ENCODE results near the gene LONRF3. TPM values are rescaled to one million over a fixed set of nuclear protein-coding genes. Genes with fewer than 3 reads are reported as not detected.
"Not testable (repeated sequence)": the region's sequence is repeated elsewhere in the genome, so short reads cannot be mapped to it uniquely, and the experiment has no call there.

Gene LONRF3
- total and polyA plus RNA-seq, 4 experiments from 2014 or later, result 2.5 to 10.6 (median 5.7) TPM

DNA sequence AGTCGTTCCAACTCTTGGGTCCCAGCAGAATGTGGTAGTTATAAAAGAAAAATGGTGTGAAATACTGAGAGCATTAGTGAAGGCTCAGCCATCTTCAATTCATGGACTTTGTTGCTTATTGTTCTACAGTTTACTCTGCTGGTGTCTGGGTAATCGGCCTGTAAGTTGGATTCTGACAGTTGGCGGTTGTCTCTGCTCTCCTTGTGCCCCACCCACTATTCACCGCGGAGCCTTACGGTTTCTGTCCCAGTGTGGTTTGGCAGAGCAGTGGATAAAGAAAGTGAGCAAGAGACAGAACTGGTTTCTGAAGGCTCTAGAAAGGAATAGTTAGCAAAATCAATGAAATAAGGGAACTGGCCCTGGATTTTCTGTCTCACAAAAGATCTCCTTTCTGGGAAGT lies 9.1 kb downstream of the LONRF3 start:
- Mint-ChIP-seq H3K4me3 (no peak overlapping the region), H3K27ac (no peak overlapping the region), H3K36me3 (peaks cover 26 to 33% of the 10 kb centered on the region in 2 donors), H3K4me1 (peaks cover 0 to 10% (median 5%) of the 10 kb centered on the region in 4 donors), H3K27me3 (no peaks in the 10 kb centered on the region), H3K9me3 (peaks cover 0 to 3% (median 0%) of the 10 kb centered on the region in 8 donors)
- Histone ChIP-seq H3K4me3 (ENCODE audit: low read length in 2 of 2) (no peak overlapping the region), H3K4me1 (ENCODE audit: insufficient read depth, low read length) (peaks cover 3% of the 10 kb centered on the region), H3K27ac (ENCODE audit: low read depth, low read length) (no peak overlapping the region), H3K27me3 (ENCODE audit: insufficient read depth, low read length) (no peaks in the 10 kb centered on the region), H3K9me3 (ENCODE audit: control insufficient read depth in 1 of 2, low read length in 2 of 2) (no peaks in the 10 kb centered on the region), H3K36me3 (ENCODE audit: insufficient read depth, low read length) (no peaks in the 10 kb centered on the region)
- no peak for DNase-seq
- intact Hi-C loops (cut with micrococcal nuclease), result no loop called here
- CTCF ChIA-PET (ENCODE audit: partially characterized antibody), result interaction anchor here (1.2 kb wide), 1 partner anchor 10 kb away, joined by 3 read pairs; no protein-coding TSS in a partner anchor
- POLR2A ChIA-PET (ENCODE audit: partially characterized antibody), result no interaction called here

DNA sequence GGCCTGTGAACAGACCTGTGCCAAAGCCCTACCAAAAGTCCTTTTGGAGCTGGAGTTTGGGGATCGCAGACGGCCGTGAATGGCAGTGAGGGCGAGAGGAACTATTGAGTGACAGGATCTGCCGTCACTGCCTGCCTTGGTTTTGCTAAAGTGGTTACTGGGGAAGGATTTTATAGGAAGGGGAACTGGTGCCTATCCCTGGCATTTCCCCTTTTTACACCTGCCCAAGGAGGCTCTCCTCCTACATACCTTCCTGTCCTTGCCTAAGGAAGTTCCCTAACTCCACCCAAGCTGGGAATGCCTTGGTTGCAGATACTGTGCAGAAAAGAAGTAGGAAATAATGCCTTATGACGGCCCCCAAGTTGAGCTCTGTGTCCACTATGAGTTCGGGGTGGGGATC lies 14.5 kb downstream of the LONRF3 start:
- intact Hi-C loops (cut with micrococcal nuclease), result no loop called here
- Histone ChIP-seq H3K4me3 (ENCODE audit: low read length in 2 of 2) (no peak overlapping the region), H3K27me3 (ENCODE audit: insufficient read depth, low read length) (no peaks in the 10 kb centered on the region), H3K9me3 (ENCODE audit: control insufficient read depth in 1 of 2, low read length in 2 of 2) (no peaks in the 10 kb centered on the region), H3K27ac (ENCODE audit: low read depth, low read length) (no peak overlapping the region), H3K4me1 (ENCODE audit: insufficient read depth, low read length) (peaks cover 18% of the 10 kb centered on the region), H3K36me3 (ENCODE audit: insufficient read depth, low read length) (no peaks in the 10 kb centered on the region)
- DNase-seq, result no peak
- Mint-ChIP-seq H3K27ac (peak overlapping the region in 2 of 7 donors; percentile 17 to 22), H3K36me3 (peaks cover 20 to 28% of the 10 kb centered on the region in 2 donors), H3K4me1 (peaks cover 11 to 29% (median 19%) of the 10 kb centered on the region in 4 donors), H3K4me3 (no peak overlapping the region), H3K27me3 (no peaks in the 10 kb centered on the region), H3K9me3 (peaks cover 0 to 2% (median 0%) of the 10 kb centered on the region in 8 donors)
- CTCF ChIA-PET (ENCODE audit: partially characterized antibody), result interaction anchor here (1.3 to 1.7 kb wide), 3 partner anchors 14 to 20 kb away, joined by 3 to 8 read pairs (median 5); partner anchors contain the start of gene LONRF3
- POLR2A ChIA-PET (ENCODE audit: partially characterized antibody), result interaction anchor here (0.5 kb wide), 1 partner anchor 14 kb away, joined by 3 read pairs; the partner anchor contains the start of gene LONRF3

- H3K4me1 Mint-ChIP-seq, result peaks cover 11 to 33% (median 22%) of the 10 kb centered on the region in 4 donors
- no peak overlapping the region for H3K4me3 Mint-ChIP-seq
- ChIA-PET CTCF (ENCODE audit: partially characterized antibody) (interaction anchor here (1.3 to 1.7 kb wide), 3 partner anchors 14 to 19 kb away, joined by 3 to 8 read pairs (median 5); partner anchors contain the start of gene LONRF3), POLR2A (ENCODE audit: partially characterized antibody) (no interaction called here)
- H3K4me3 ChIP-seq (ENCODE audit: low read length in 2 of 2), result no peak overlapping the region
- no peak overlapping the region for H3K27ac ChIP-seq (ENCODE audit: low read depth, low read length)
- peaks cover 16 to 20% of the 10 kb centered on the region in 2 donors for H3K36me3 Mint-ChIP-seq
- H3K9me3 ChIP-seq (ENCODE audit: control insufficient read depth in 1 of 2, low read length in 2 of 2), result no peaks in the 10 kb centered on the region
- peaks cover 15% of the 10 kb centered on the region for H3K4me1 ChIP-seq (ENCODE audit: insufficient read depth, low read length)
- H3K27me3 Mint-ChIP-seq, result no peaks in the 10 kb centered on the region
- peaks cover 0 to 2% (median 0%) of the 10 kb centered on the region in 8 donors for H3K9me3 Mint-ChIP-seq
- no peak for DNase-seq
- no peaks in the 10 kb centered on the region for H3K36me3 ChIP-seq (ENCODE audit: insufficient read depth, low read length)
- intact Hi-C loops (cut with micrococcal nuclease), result no loop called here
- no peak overlapping the region for H3K27ac Mint-ChIP-seq
- no peaks in the 10 kb centered on the region for H3K27me3 ChIP-seq (ENCODE audit: insufficient read depth, low read length)
Measured at GRCh38 chrX:118989886-118990285, 15.5 kb downstream of the LONRF3 start.

DNA sequence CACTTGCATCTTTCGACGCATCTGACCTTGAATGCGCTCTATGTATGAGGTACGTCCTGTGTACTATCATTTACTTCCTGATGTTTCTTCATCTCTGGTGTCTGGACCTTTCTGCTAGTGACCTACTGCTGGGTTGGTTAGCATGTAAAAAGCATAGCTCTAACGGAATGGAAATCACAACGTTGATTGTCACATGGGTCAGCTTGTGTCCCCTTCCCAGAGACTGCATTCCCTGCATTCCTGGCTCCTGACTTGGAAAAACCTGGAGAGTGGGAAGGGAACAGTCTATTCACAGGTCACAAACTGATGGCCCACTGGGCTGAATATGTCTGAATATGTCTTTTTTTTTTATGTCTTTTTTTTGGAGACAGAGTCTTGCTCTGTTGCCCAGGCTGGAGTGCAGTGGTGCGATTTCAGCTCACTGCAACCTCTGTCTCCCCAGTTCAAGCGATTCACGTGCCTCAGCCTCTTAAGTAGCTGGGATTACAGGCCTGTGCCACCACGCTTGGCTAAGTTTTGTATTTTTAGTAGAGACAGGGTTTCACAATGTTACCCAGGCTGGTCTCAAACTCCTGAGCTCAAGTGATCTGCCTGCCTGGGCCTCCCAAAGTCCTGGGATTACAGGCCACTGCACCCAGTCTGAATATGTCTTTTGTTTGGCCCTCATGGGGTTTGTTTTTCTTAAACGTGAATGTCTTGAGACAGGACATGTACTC lies 16.3 kb downstream of the LONRF3 start:
- no peak for DNase-seq
- CTCF ChIA-PET (ENCODE audit: partially characterized antibody), result interaction anchor here (1.1 to 4.3 kb wide), 3 partner anchors 15 to 16 kb away, joined by 3 to 20 read pairs (median 5); partner anchors contain the start of gene LONRF3
- POLR2A ChIA-PET (ENCODE audit: partially characterized antibody), result no interaction called here
- H3K9me3 ChIP-seq (ENCODE audit: control insufficient read depth in 1 of 2, low read length in 2 of 2), result no peaks in the 10 kb centered on the region
- H3K4me3 Mint-ChIP-seq, result no peak overlapping the region
- no peaks in the 10 kb centered on the region for H3K27me3 ChIP-seq (ENCODE audit: insufficient read depth, low read length)
- H3K9me3 Mint-ChIP-seq, result peaks cover 0 to 2% (median 0%) of the 10 kb centered on the region in 8 donors
- H3K27ac Mint-ChIP-seq, result peak overlapping the region in 4 of 7 donors; percentile 21 to 86 (median 76)
- H3K36me3 ChIP-seq (ENCODE audit: insufficient read depth, low read length), result no peaks in the 10 kb centered on the region
- no peak overlapping the region for H3K27ac ChIP-seq (ENCODE audit: low read depth, low read length)
- intact Hi-C loops (cut with micrococcal nuclease), result no loop called here
- peaks cover 15% of the 10 kb centered on the region for H3K4me1 ChIP-seq (ENCODE audit: insufficient read depth, low read length)
- H3K4me3 ChIP-seq (ENCODE audit: low read length in 2 of 2), result no peak overlapping the region
- peaks cover 16 to 21% of the 10 kb centered on the region in 2 donors for H3K36me3 Mint-ChIP-seq
- H3K27me3 Mint-ChIP-seq, result no peaks in the 10 kb centered on the region
- peaks cover 17 to 38% (median 28%) of the 10 kb centered on the region in 4 donors for H3K4me1 Mint-ChIP-seq

GRCh38 chrX:118992441-118993121 lies 18.2 kb downstream of the LONRF3 start:
- H3K4me1 ChIP-seq (ENCODE audit: insufficient read depth, low read length), result peaks cover 15% of the 10 kb centered on the region
- peak; percentile 32 to 43 (median 42) for DNase-seq
- not testable (repeated sequence) for H3K27ac ChIP-seq (ENCODE audit: low read depth, low read length); H3K9me3 Mint-ChIP-seq; H3K36me3 ChIP-seq (ENCODE audit: insufficient read depth, low read length); H3K4me3 ChIP-seq (ENCODE audit: low read length in 2 of 2); H3K27me3 Mint-ChIP-seq; H3K27me3 ChIP-seq (ENCODE audit: insufficient read depth, low read length); H3K9me3 ChIP-seq (ENCODE audit: control insufficient read depth in 1 of 2, low read length in 2 of 2)
- H3K4me3 Mint-ChIP-seq, result peak overlapping the region; percentile 20 to 71 (median 49)
- intact Hi-C loops (cut with micrococcal nuclease), result loop anchor here (2.0 kb wide), 1 partner anchor 18 kb away; the partner anchor contains the start of gene LONRF3
- peaks cover 13 to 21% of the 10 kb centered on the region in 2 donors for H3K36me3 Mint-ChIP-seq
- CTCF ChIA-PET (ENCODE audit: partially characterized antibody), result interaction anchor here (1.1 to 4.3 kb wide), 3 partner anchors 9 to 13 kb away, joined by 3 to 20 read pairs (median 13); no protein-coding TSS in a partner anchor
- peaks cover 18 to 38% (median 28%) of the 10 kb centered on the region in 4 donors for H3K4me1 Mint-ChIP-seq
- POLR2A ChIA-PET (ENCODE audit: partially characterized antibody), result interaction anchor here (1.0 to 1.3 kb wide), 2 partner anchors 15 to 18 kb away, joined by 4 to 8 read pairs; partner anchors contain the start of gene LONRF3
- H3K27ac Mint-ChIP-seq, result peak overlapping the region; percentile 57 to 88 (median 72)

GRCh38 chrX:119003462-119003861 lies 29.0 kb downstream of the LONRF3 start:
- Mint-ChIP-seq H3K27me3 (no peaks in the 10 kb centered on the region), H3K4me3 (no peak overlapping the region), H3K9me3 (peaks cover 0 to 2% (median 0%) of the 10 kb centered on the region in 8 donors), H3K27ac (peak overlapping the region in 1 of 7 donors; percentile 47), H3K4me1 (peaks cover 5 to 38% (median 26%) of the 10 kb centered on the region in 4 donors), H3K36me3 (peaks cover 0 to 2% of the 10 kb centered on the region in 2 donors)
- DNase-seq, result no peak
- no peaks in the 10 kb centered on the region for H3K9me3 ChIP-seq (ENCODE audit: control insufficient read depth in 1 of 2, low read length in 2 of 2)
- ChIA-PET POLR2A (ENCODE audit: partially characterized antibody) (no interaction called here), CTCF (ENCODE audit: partially characterized antibody) (interaction anchor here (1.5 to 3.0 kb wide), 3 partner anchors 11 to 28 kb away, joined by 4 to 13 read pairs (median 8); partner anchors contain the start of gene LONRF3)
- no peak overlapping the region for H3K27ac ChIP-seq (ENCODE audit: low read depth, low read length)
- no peak overlapping the region for H3K4me3 ChIP-seq (ENCODE audit: low read length in 2 of 2)
- H3K4me1 ChIP-seq (ENCODE audit: insufficient read depth, low read length), result no peaks in the 10 kb centered on the region
- intact Hi-C loops (cut with micrococcal nuclease), result no loop called here
- no peaks in the 10 kb centered on the region for H3K27me3 ChIP-seq (ENCODE audit: insufficient read depth, low read length)
- H3K36me3 ChIP-seq (ENCODE audit: insufficient read depth, low read length), result no peaks in the 10 kb centered on the region

Data from CD4-positive, alpha-beta memory T cell (primary cell).